Transverse colon (tissue), 4 donors: ENCODE data around the gene ITIH4. TPM values are rescaled to one million over a fixed set of nuclear protein-coding genes. Genes with fewer than 3 reads are reported as not detected.

ENCODE experiments used
- DNase-seq: peaks from one replicate; pipeline ENCODE4 v3.0.0-alpha.2; 2019
- H3K27ac ChIP-seq, 4 donors: fragments of 200-600 bp; sonication (generic); 2 replicates each; pipeline ENCODE4 v1.5.1; 2016 to 2018; ENCODE audit warnings: inconsistent platforms in 4 of 4
- H3K27me3 ChIP-seq: fragments of 200-600 bp; sonication (generic); 2 replicates; pipeline ENCODE4 v1.5.1; 2017; ENCODE audit warnings: inconsistent platforms
- H3K36me3 ChIP-seq, 4 donors: fragments of 200-600 bp; sonication (generic); 2 replicates each; pipeline ENCODE4 v1.5.1; 2017 to 2019; ENCODE audit warnings: inconsistent platforms in 4 of 4
- H3K4me1 ChIP-seq, 4 donors: fragments of 200-600 bp; sonication (generic); 2 replicates each; pipeline ENCODE4 v1.5.1; 2017 to 2020; ENCODE audit warnings: inconsistent platforms in 4 of 4
- H3K4me3 ChIP-seq, 4 donors: fragments of 200-600 bp; sonication (generic); 1 replicate in 1 of 4; 2 replicates in 3 of 4; pipeline versions ENCODE4 v1.5.1 to v1.6.1; 2017 to 2019; ENCODE audit warnings: inconsistent platforms in 4 of 4
- H3K9me3 ChIP-seq, 2 donors: fragments of 200-600 bp; sonication (generic); 2 replicates each; pipeline ENCODE4 v1.5.1; 2017 to 2019; ENCODE audit warnings: inconsistent platforms in 2 of 2
- CTCF ChIP-seq, 5 experiments: fragments of 200-600 bp in 3 of 5; fragments of 450-650 bp in 2 of 5; sonication (generic) in 3 of 5; IDR thresholded peaks; 1 replicate in 2 of 5; 2 replicates in 3 of 5; pipeline ENCODE4 v1.5.1; 2016 to 2017; ENCODE audit warnings: antibody characterized with exemption in 5 of 5, inconsistent platforms in 3 of 5, mild to moderate bottlenecking in 2 of 5, moderate library complexity in 1 of 5
- EP300 ChIP-seq: sonication (generic); formaldehyde crosslinking; IDR thresholded peaks from one replicate; pipeline ENCODE4 v1.6.1; 2017; ENCODE audit warnings: antibody characterized with exemption, low read depth
- POLR2A ChIP-seq: fragments of 450-650 bp; IDR thresholded peaks from one replicate; pipeline ENCODE4 v1.6.1; 2016; ENCODE audit warnings: antibody characterized with exemption, mild to moderate bottlenecking, moderate library complexity
- POLR2AphosphoS5 ChIP-seq, 3 donors: sonication (generic); formaldehyde crosslinking; IDR thresholded peaks; one replicate each; pipeline ENCODE4 v1.6.1; 2016; ENCODE audit warnings: antibody characterized with exemption in 3 of 3
- WGBS, 2 donors: methylation state at CpG; one replicate each; pipeline ENCODE4 v1.1.5; 2018; ENCODE audit warnings: low coverage in 1 of 2; 5-methylcytosine and 5-hydroxymethylcytosine counted together
- in situ Hi-C, 4 donors: fragments of 200-750 bp; cut with MboI; loops; one replicate each; pipeline versions ENCODE4 v1.15.0 to v1.15.1; 2017; ENCODE audit warnings: low sequenced_read_pairs in 3 of 4, low pct_ligation_motif_present in 1 of 4, low pct_unique_long_range_greater_than_20kb in 1 of 4
- intact Hi-C: fragments of 100-400 bp; cut with DNase I; formaldehyde crosslinking; loops from one replicate; pipeline ENCODE4 v1.15.1; 2023; ENCODE audit warnings: low total_unique reads
- total RNA-seq, 4 donors: library from RNA; depleted of rRNA; stranded (reverse); fragments of >200 nt; gene quantifications; one replicate each; pipeline ENCODE4 v1.1.0, GENCODE V29; 2016

Gene ITIH4
- total RNA-seq, 4 donors from 2014 or later, result 0.60 to 9.5 (median 4.9) TPM

- H3K4me1 ChIP-seq, result no peaks in the 10 kb centered on the region
- H3K4me3 ChIP-seq, result no peak overlapping the region
- no peaks in the 10 kb centered on the region for H3K36me3 ChIP-seq
- intact Hi-C loops (no loop called here), in situ Hi-C loops (no loop called here)
- H3K27ac ChIP-seq, result no peak overlapping the region
- H3K27me3 ChIP-seq, result no peaks in the 10 kb centered on the region
- DNase-seq, result no peak
- TF ChIP-seq EP300 (no peak), POLR2A (no peak), CTCF (IDR thresholded peaks at IDR 0.05) (no peak), POLR2AphosphoS5 (IDR thresholded peaks at IDR 0.05) (no peak)
- WGBS, 2 donors, result 75 to 89% methylated on average over 2 to 16 of the region's 16 CpGs
- H3K9me3 ChIP-seq, result no peaks in the 10 kb centered on the region
These were observed 41.4 kb downstream of the ITIH4 start for GRCh38 chr3:52788890-52789745.

- no peak for DNase-seq
- intact Hi-C loops (no loop called here), in situ Hi-C loops (no loop called here)
- H3K9me3 ChIP-seq, result no peaks in the 10 kb centered on the region
- no peaks in the 10 kb centered on the region for H3K27me3 ChIP-seq
- WGBS, 2 donors, result 63 to 79% methylated on average over 4 to 17 of the region's 17 CpGs
- no peak overlapping the region for H3K27ac ChIP-seq
- H3K36me3 ChIP-seq, result no peaks in the 10 kb centered on the region
- no peak for TF ChIP-seq EP300
- TF ChIP-seq CTCF (IDR thresholded peaks at IDR 0.05), result no peak
- no peak for TF ChIP-seq POLR2AphosphoS5 (IDR thresholded peaks at IDR 0.05)
- no peak for TF ChIP-seq POLR2A
- H3K4me1 ChIP-seq, result no peaks in the 10 kb centered on the region
- H3K4me3 ChIP-seq, result no peak overlapping the region
These were observed 42.5 kb downstream of the ITIH4 start for GRCh38 chr3:52787672-52788625.

- no peaks in the 10 kb centered on the region for H3K9me3 ChIP-seq
- WGBS, 2 donors, result 77 to 83% methylated on average over 4 to 11 of the region's 11 CpGs
- H3K27ac ChIP-seq, result no peak overlapping the region
- intact Hi-C loops, result no loop called here
- H3K4me1 ChIP-seq, result no peaks in the 10 kb centered on the region
- H3K27me3 ChIP-seq, result no peaks in the 10 kb centered on the region
- H3K36me3 ChIP-seq, result no peaks in the 10 kb centered on the region
- DNase-seq, result no peak
- TF ChIP-seq EP300 (no peak), POLR2AphosphoS5 (IDR thresholded peaks at IDR 0.05) (no peak), POLR2A (no peak), CTCF (IDR thresholded peaks at IDR 0.05) (no peak)
- H3K4me3 ChIP-seq, result no peak overlapping the region
- in situ Hi-C loops, result no loop called here
These were observed 43.2 kb downstream of the ITIH4 start for GRCh38 chr3:52787246-52787645.
